Fibroblast of mammary gland (primary cell): ENCODE measurements around the gene ACP2.

Experiments used
- DNase-seq: peaks from one replicate; pipeline ENCODE4 v3.0.0-alpha.2; 2010; ENCODE audit warnings: low read depth
- H3K4me3 ChIP-seq: 2 replicates; pipeline ENCODE4 v1.5.1; 2011; ENCODE audit warnings: low read depth, mild to moderate bottlenecking, low read length, moderate library complexity; ENCODE audit not compliant: control insufficient read depth
- CTCF ChIP-seq: conservative IDR thresholded peaks from 2 replicates; pipeline ENCODE4 v1.5.1; 2011; ENCODE audit warnings: low read depth, low read length, inconsistent platforms; ENCODE audit not compliant: control insufficient read depth, insufficient read depth

The ACP2 gene

GRCh38 chr11:47269002-47269828 lies 20.6 kb upstream of the ACP2 start:
- peak; percentile 78 for DNase-seq
- TF ChIP-seq CTCF = no peak
- peak overlapping the region; percentile 71 for H3K4me3 ChIP-seq

- no peak for DNase-seq
- no peak for TF ChIP-seq CTCF
- H3K4me3 ChIP-seq = no peak overlapping the region
These were observed 19.9 kb upstream of the ACP2 start for GRCh38 chr11:47268448-47269001.

GRCh38 chr11:47267876-47268275 lies 19.3 kb upstream of the ACP2 start:
- H3K4me3 ChIP-seq = no peak overlapping the region
- TF ChIP-seq CTCF = no peak
- no peak for DNase-seq

GRCh38 chr11:47264521-47264920 lies 15.9 kb upstream of the ACP2 start:
- no peak for TF ChIP-seq CTCF
- DNase-seq = no peak
- H3K4me3 ChIP-seq = no peak overlapping the region

- TF ChIP-seq CTCF = no peak
- no peak for DNase-seq
- no peak overlapping the region for H3K4me3 ChIP-seq
These were observed 15.5 kb upstream of the ACP2 start for GRCh38 chr11:47264119-47264518.

- no peak overlapping the region for H3K4me3 ChIP-seq
- TF ChIP-seq CTCF = no peak
- no peak for DNase-seq
These were observed 12.7 kb upstream of the ACP2 start for GRCh38 chr11:47261291-47261800.
